HFF-Myc (cell line): ENCODE data around the gene CXCL12.

ENCODE experiments used
- DNase-seq: peaks from one replicate; pipeline ENCODE4 v3.0.0-alpha.2; 2011; ENCODE audit warnings: low read depth; ENCODE audit errors: extremely low read depth
- H3K4me3 ChIP-seq: replicated peaks from 2 replicates; pipeline ENCODE4 v1.5.1; 2011; ENCODE audit warnings: low read depth, mild to moderate bottlenecking, control low read depth, low read length
- TF ChIP-seq, protein P1 (sequence below): IDR thresholded peaks from 2 replicates; pipeline ENCODE4 v1.5.1; 2012; ENCODE audit warnings: mild to moderate bottlenecking, low read depth, low read length, control low read depth; ENCODE audit errors: missing control alignments

CXCL12 gene

GRCh38 chr10:44424298-44424697, 39.4 kb upstream of the CXCL12 start:
- no peak overlapping the region for H3K4me3 ChIP-seq
- TF ChIP-seq, protein P1, sequence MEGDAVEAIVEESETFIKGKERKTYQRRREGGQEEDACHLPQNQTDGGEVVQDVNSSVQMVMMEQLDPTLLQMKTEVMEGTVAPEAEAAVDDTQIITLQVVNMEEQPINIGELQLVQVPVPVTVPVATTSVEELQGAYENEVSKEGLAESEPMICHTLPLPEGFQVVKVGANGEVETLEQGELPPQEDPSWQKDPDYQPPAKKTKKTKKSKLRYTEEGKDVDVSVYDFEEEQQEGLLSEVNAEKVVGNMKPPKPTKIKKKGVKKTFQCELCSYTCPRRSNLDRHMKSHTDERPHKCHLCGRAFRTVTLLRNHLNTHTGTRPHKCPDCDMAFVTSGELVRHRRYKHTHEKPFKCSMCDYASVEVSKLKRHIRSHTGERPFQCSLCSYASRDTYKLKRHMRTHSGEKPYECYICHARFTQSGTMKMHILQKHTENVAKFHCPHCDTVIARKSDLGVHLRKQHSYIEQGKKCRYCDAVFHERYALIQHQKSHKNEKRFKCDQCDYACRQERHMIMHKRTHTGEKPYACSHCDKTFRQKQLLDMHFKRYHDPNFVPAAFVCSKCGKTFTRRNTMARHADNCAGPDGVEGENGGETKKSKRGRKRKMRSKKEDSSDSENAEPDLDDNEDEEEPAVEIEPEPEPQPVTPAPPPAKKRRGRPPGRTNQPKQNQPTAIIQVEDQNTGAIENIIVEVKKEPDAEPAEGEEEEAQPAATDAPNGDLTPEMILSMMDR, result no peak
- no peak for DNase-seq

GRCh38 chr10:44422570-44423101, 37.7 kb upstream of the CXCL12 start:
- no peak overlapping the region for H3K4me3 ChIP-seq
- TF ChIP-seq, protein P1, result no peak
- DNase-seq, result no peak

- TF ChIP-seq, protein P1, result no peak
- no peak for DNase-seq
- no peak overlapping the region for H3K4me3 ChIP-seq
Observed at GRCh38 chr10:44422153-44422552, 37.3 kb upstream of the CXCL12 start.

- no peak for DNase-seq
- no peak overlapping the region for H3K4me3 ChIP-seq
- TF ChIP-seq, protein P1, result no peak
Observed at GRCh38 chr10:44419790-44420549, 35.1 kb upstream of the CXCL12 start.

DNA sequence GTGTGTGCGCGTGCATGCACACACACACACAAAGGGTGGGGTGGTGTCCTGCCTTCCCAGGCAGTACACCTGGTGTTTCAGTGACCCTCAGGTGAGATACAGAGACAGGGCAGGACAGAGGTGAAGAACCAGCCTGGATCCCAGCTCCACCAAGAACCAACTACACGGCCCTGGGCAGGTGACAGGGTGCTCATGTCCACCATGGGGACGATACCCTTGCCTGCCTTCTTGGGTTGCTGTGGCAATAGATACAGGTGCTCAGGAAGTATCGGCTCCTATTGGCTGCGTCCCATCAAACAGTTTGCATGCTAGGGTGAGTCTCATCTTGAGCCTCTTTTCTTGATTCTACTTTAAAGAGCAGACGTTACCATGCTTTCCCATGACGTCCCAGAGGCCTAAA, 33.7 kb upstream of the CXCL12 start:
- TF ChIP-seq, protein P1, result no peak
- no peak overlapping the region for H3K4me3 ChIP-seq
- DNase-seq, result no peak

DNA sequence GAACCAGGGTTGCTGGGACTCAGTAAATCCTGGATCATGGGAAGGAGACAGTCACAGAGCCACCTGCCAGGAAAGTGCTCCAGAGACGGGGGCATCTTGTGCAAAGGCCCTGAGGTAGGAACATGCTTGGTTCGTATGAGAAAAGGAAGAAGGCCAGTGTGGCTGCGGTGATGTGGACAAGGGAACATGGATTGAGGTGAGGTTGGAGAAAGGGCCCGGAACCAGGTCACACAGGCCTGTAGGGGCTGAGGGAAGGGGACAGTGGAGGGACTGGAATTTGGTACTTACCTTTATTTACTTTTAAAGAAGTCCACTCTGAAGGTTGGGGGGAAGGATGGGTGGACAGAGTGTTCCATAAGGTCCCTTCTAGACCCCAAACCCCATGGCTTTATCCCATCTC, 32.9 kb upstream of the CXCL12 start:
- TF ChIP-seq, protein P1, result no peak
- no peak for DNase-seq
- no peak overlapping the region for H3K4me3 ChIP-seq
